ENCODE measurements around the gene RPL10A. TPM values are rescaled to one million over a fixed set of nuclear protein-coding genes. Genes with fewer than 3 reads are reported as not detected.
A peak's percentile ranks its signal among the peaks of the same experiment; 100 is the strongest.

The RPL10A gene
- total RNA-seq, 6 donors from 2014 or later: 474 to 1,092 (median 918) TPM

DNA sequence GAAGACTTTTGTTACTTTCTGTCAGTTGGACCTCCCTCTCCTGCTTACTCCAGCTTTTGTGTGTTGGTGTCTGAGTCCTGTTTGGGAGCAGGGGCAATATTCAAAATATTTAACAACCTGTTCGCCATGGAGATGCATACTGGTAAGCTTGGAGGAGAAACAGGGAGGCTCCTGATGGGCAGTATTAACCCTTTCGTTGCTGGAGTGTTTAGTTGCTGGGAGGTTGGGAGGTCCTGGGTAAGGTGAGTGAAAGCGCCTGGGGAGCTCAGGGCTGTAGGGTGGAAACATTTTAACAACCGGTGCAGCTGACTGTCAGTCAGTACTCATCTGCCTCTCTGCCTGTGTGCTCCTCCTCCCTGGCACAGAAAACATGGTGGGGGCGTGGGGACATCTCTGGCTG, 40.3 kb downstream of the RPL10A start:
- Histone ChIP-seq H3K9me3 (no peaks in the 10 kb centered on the region), H3K36me3 (no peaks in the 10 kb centered on the region), H3K27me3 (peaks cover 0 to 17% (median 9%) of the 10 kb centered on the region in 4 donors), H3K4me1 (peaks cover 0 to 12% (median 8%) of the 10 kb centered on the region in 4 donors), H3K4me3 (no peak overlapping the region), H3K27ac (no peak overlapping the region)
- DNase-seq (no peak), ATAC-seq (ENCODE audit: low FRiP score in 2 of 2) (no peak)
- WGBS, 2 donors: 55 to 72% methylated on average over 5 of the region's 5 CpGs
- TF ChIP-seq, protein P1, sequence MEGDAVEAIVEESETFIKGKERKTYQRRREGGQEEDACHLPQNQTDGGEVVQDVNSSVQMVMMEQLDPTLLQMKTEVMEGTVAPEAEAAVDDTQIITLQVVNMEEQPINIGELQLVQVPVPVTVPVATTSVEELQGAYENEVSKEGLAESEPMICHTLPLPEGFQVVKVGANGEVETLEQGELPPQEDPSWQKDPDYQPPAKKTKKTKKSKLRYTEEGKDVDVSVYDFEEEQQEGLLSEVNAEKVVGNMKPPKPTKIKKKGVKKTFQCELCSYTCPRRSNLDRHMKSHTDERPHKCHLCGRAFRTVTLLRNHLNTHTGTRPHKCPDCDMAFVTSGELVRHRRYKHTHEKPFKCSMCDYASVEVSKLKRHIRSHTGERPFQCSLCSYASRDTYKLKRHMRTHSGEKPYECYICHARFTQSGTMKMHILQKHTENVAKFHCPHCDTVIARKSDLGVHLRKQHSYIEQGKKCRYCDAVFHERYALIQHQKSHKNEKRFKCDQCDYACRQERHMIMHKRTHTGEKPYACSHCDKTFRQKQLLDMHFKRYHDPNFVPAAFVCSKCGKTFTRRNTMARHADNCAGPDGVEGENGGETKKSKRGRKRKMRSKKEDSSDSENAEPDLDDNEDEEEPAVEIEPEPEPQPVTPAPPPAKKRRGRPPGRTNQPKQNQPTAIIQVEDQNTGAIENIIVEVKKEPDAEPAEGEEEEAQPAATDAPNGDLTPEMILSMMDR (IDR thresholded peaks at IDR 0.05): no peak
- TF ChIP-seq POLR2A (IDR thresholded peaks at IDR 0.05): no peak
- TF ChIP-seq POLR2AphosphoS5 (IDR thresholded peaks at IDR 0.05): no peak
- TF ChIP-seq EP300 (IDR thresholded peaks at IDR 0.05): no peak

DNA sequence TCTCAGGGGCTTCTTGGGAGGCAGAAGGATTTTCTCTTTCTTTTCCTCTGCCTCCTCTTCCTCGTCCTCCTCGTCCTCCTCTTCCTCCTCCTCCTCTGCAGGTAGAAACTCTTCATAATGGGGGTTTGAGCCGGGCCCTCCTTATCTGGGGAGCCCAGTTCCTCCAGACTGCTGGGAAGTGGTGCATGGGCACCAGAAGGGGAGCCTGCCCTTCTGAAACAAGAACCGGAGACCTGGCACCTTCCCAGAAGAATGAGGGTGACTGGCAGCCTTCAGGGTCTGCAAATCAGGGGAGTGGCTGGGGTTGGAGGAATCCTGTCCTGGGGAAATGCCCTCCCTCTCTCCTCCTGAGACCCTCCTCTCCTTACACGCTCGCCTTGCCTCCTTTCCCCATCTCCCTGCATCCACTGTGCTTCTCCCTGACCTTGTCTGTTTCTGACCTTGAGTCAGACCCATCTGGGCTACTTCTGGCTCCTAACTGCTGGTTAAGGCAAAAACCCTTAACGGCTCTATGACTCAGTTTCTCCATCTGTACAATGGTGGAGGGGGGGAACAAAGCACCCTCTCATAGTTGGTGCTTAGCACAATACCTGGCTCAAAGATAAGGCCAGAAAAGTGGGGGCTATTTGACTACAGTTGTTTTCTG, 42.8 kb downstream of the RPL10A start:
- TF ChIP-seq, protein P1 (IDR thresholded peaks at IDR 0.05): no peak
- TF ChIP-seq POLR2A (IDR thresholded peaks at IDR 0.05): no peak
- TF ChIP-seq POLR2AphosphoS5 (IDR thresholded peaks at IDR 0.05): no peak
- TF ChIP-seq EP300 (IDR thresholded peaks at IDR 0.05): no peak
- H3K4me1 ChIP-seq: peaks cover 0 to 12% (median 8%) of the 10 kb centered on the region in 4 donors
- H3K27me3 ChIP-seq: peaks cover 0 to 17% (median 9%) of the 10 kb centered on the region in 4 donors
- H3K27ac ChIP-seq: no peak overlapping the region
- no peak for DNase-seq
- no peak for ATAC-seq (ENCODE audit: low FRiP score in 2 of 2)
- H3K36me3 ChIP-seq: no peaks in the 10 kb centered on the region
- no peaks in the 10 kb centered on the region for H3K9me3 ChIP-seq
- 54 to 68% methylated on average over 7 of the region's 7 CpGs for WGBS, 2 donors
- no peak overlapping the region for H3K4me3 ChIP-seq

GRCh38 chr6:35511562-35511941, 43.4 kb downstream of the RPL10A start:
- 21 to 33% methylated on average over 9 to 28 of the region's 32 CpGs for WGBS, 2 donors

DNA sequence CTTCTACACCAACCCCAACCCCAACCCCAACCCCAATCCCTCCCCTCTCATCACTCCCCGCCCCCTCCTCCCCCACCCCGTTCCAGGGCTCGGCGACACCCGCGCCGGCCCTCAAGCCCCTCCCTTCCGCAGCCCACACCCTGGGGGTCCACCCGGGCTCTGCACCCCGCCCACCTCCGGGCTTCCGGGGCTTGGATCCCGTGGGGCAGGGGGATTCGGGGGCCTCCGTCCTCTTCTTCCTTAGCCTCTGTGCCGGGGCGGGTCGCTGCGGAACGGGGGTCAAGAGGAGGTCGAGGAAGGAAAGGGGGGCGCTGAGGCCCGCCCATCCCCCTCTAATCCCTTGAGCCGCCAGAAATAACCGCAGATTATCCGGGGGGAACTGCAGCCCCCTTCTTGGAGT, 43.8 kb downstream of the RPL10A start:
- H3K9me3 ChIP-seq: no peaks in the 10 kb centered on the region
- 12% methylated on average over 5 of the region's 26 CpGs; no CpG with 5 or more reads in 1 of the 2 donors for WGBS, 2 donors
- DNase-seq (peak in 1 of 2 donors; percentile 38), ATAC-seq (ENCODE audit: low FRiP score in 2 of 2) (no peak)
- no peak overlapping the region for H3K27ac ChIP-seq
- H3K36me3 ChIP-seq: no peaks in the 10 kb centered on the region
- TF ChIP-seq POLR2AphosphoS5 (IDR thresholded peaks at IDR 0.05) (no peak), EP300 (IDR thresholded peaks at IDR 0.05) (no peak)
- TF ChIP-seq, protein P1 (IDR thresholded peaks at IDR 0.05): no peak
- H3K4me1 ChIP-seq: peaks cover 0 to 12% (median 8%) of the 10 kb centered on the region in 4 donors
- peaks cover 0 to 17% (median 9%) of the 10 kb centered on the region in 4 donors for H3K27me3 ChIP-seq
- no peak overlapping the region for H3K4me3 ChIP-seq

More at GRCh38 chr6:35511562-35511941, 43.4 kb downstream of the RPL10A start:
- H3K4me3 ChIP-seq: peak overlapping the region in 1 of 4 donors; percentile 3
- no peak for ATAC-seq (ENCODE audit: low FRiP score in 2 of 2)
- TF ChIP-seq POLR2A (IDR thresholded peaks at IDR 0.05) (no peak), POLR2AphosphoS5 (IDR thresholded peaks at IDR 0.05) (no peak), EP300 (IDR thresholded peaks at IDR 0.05) (no peak)
- TF ChIP-seq, protein P1 (IDR thresholded peaks at IDR 0.05): no peak
- H3K27ac ChIP-seq: no peak overlapping the region
- H3K9me3 ChIP-seq: no peaks in the 10 kb centered on the region
- peaks cover 0 to 12% (median 8%) of the 10 kb centered on the region in 4 donors for H3K4me1 ChIP-seq
- H3K27me3 ChIP-seq: peaks cover 0 to 17% (median 9%) of the 10 kb centered on the region in 4 donors
- no peaks in the 10 kb centered on the region for H3K36me3 ChIP-seq
- peak in 1 of 2 donors; percentile 75 for DNase-seq

All from upper lobe of left lung (tissue), 6 donors.